Measurements from ENCODE around the gene DLK1. TPM values are rescaled to one million over a fixed set of nuclear protein-coding genes. Genes with fewer than 3 reads are reported as not detected.

Gene DLK1
- polyA plus RNA-seq, 1 experiment = 0.12 TPM

GRCh38 chr14:100755649-100756048, 29.0 kb downstream of the DLK1 start:
- POLR2A ChIA-PET = no interaction called here
- Histone ChIP-seq H3K4me3 (ENCODE audit: low read depth, low read length) (no peak overlapping the region), H3K9me3 (ENCODE audit: control insufficient read depth, insufficient read depth, low read length) (no peaks in the 10 kb centered on the region; the same call in 1 of the 2 replicates), H3K27me3 (ENCODE audit: control insufficient read depth, insufficient read depth, low read length) (no peaks in the 10 kb centered on the region), H3K27ac (ENCODE audit: low read depth, low read length) (no peak overlapping the region)
- CTCF ChIA-PET = no interaction called here
- no peak for DNase-seq (ENCODE audit: low read depth, low spot score)
- TF ChIP-seq CTCF (IDR thresholded peaks at IDR 0.05; ENCODE audit: low read depth, low read length) = no peak

GRCh38 chr14:100761481-100761880, 34.8 kb downstream of the DLK1 start:
- ChIA-PET CTCF (interaction anchor here (1.0 kb wide), 1 partner anchor 376 kb away, joined by 3 read pairs; no protein-coding TSS in a partner anchor), POLR2A (no interaction called here)
- TF ChIP-seq CTCF (IDR thresholded peaks at IDR 0.05; ENCODE audit: low read depth, low read length) = no peak
- Histone ChIP-seq H3K27ac (ENCODE audit: low read depth, low read length) (no peak overlapping the region), H3K9me3 (ENCODE audit: control insufficient read depth, insufficient read depth, low read length) (peaks cover 4% of the 10 kb centered on the region; the same call in 1 of the 2 replicates), H3K27me3 (ENCODE audit: control insufficient read depth, insufficient read depth, low read length) (peaks cover 12% of the 10 kb centered on the region), H3K4me3 (ENCODE audit: low read depth, low read length) (no peak overlapping the region)
- DNase-seq (ENCODE audit: low read depth, low spot score) = peak; percentile 37

- no peak overlapping the region for H3K27ac ChIP-seq (ENCODE audit: low read depth, low read length)
These were observed 35.4 kb downstream of the DLK1 start for GRCh38 chr14:100762089-100762515.

GRCh38 chr14:100762901-100763300, 36.2 kb downstream of the DLK1 start:
- POLR2A ChIA-PET = no interaction called here
- Histone ChIP-seq H3K9me3 (ENCODE audit: control insufficient read depth, insufficient read depth, low read length) (peaks cover 4% of the 10 kb centered on the region; the same call in 1 of the 2 replicates), H3K27me3 (ENCODE audit: control insufficient read depth, insufficient read depth, low read length) (peaks cover 20% of the 10 kb centered on the region), H3K27ac (ENCODE audit: low read depth, low read length) (no peak overlapping the region), H3K4me3 (ENCODE audit: low read depth, low read length) (no peak overlapping the region)
- DNase-seq (ENCODE audit: low read depth, low spot score) = no peak
- CTCF ChIA-PET = no interaction called here
- no peak for TF ChIP-seq CTCF (IDR thresholded peaks at IDR 0.05; ENCODE audit: low read depth, low read length)

More at GRCh38 chr14:100762089-100762515, 35.4 kb downstream of the DLK1 start:
- Histone ChIP-seq H3K9me3 (ENCODE audit: control insufficient read depth, insufficient read depth, low read length) (peaks cover 4% of the 10 kb centered on the region; the same call in 1 of the 2 replicates), H3K4me3 (ENCODE audit: low read depth, low read length) (no peak overlapping the region), H3K27me3 (ENCODE audit: control insufficient read depth, insufficient read depth, low read length) (peaks cover 14% of the 10 kb centered on the region)
- CTCF ChIA-PET = interaction anchor here (1.0 kb wide), 1 partner anchor 377 kb away, joined by 3 read pairs; no protein-coding TSS in a partner anchor
- DNase-seq (ENCODE audit: low read depth, low spot score) = no peak
- POLR2A ChIA-PET = no interaction called here
- no peak for TF ChIP-seq CTCF (IDR thresholded peaks at IDR 0.05; ENCODE audit: low read depth, low read length)

- no peak for DNase-seq (ENCODE audit: low read depth, low spot score)
- no peak overlapping the region for H3K4me3 ChIP-seq (ENCODE audit: low read depth, low read length)
- ChIA-PET POLR2A (no interaction called here), CTCF (no interaction called here)
- peaks cover 27% of the 10 kb centered on the region for H3K27me3 ChIP-seq (ENCODE audit: control insufficient read depth, insufficient read depth, low read length)
- no peak for TF ChIP-seq CTCF (IDR thresholded peaks at IDR 0.05; ENCODE audit: low read depth, low read length)
- H3K27ac ChIP-seq (ENCODE audit: low read depth, low read length) = no peak overlapping the region
- peaks cover 4% of the 10 kb centered on the region; the same call in 1 of the 2 replicates for H3K9me3 ChIP-seq (ENCODE audit: control insufficient read depth, insufficient read depth, low read length)
These were observed 37.9 kb downstream of the DLK1 start for GRCh38 chr14:100764471-100765115.
